Stimulated activated CD8-positive, alpha-beta memory T cell treated with anti-CD3 and anti-CD28 coated beads, Interleukin-12 subunit alpha, Interleukin-12 subunit beta, amount 100 ng/mL, for 24 hours (primary cell): ENCODE results near the gene SOCS3.
"Not testable (repeated sequence)": the region's sequence is repeated elsewhere in the genome, so short reads cannot be mapped to it uniquely, and the experiment has no call there.

ENCODE experiments used
- DNase-seq: peaks from one replicate; pipeline ENCODE4 v3.0.0-alpha.2; 2020; ENCODE audit errors: extremely low read depth

The SOCS3 gene

GRCh38 chr17:78329263-78330059, 30.4 kb downstream of the SOCS3 start:
- no peak for DNase-seq

GRCh38 chr17:78327880-78328279, 32.0 kb downstream of the SOCS3 start:
- no peak for DNase-seq

DNA sequence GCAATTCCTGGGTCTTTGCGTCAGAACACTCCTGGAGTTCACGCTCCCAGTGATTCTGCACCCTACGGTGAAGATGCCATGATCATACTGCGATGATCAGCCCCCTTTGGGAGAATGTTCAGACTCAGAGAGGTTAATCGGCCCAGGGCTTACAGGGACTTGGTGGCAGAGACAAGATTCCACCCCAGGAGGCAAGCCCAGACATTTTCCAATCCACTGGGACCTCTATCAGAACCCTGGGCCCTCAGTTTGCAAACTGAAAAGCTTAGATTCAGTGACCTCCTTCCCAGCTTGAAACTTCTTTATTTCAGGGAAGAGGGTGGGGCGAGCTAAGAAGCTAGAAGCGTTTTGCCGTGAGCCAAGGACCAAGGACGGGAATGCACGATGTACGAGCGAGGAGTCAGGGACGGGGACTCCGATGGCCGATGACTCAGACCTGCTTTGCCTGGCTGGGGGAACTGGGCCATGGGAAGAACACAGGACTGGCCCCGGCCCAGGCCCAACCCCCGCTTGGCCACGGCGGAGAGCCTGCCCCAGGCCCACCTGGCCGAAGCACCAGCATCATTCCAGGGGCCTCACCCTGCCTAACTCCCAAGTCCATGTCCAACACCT, 34.7 kb downstream of the SOCS3 start:
- DNase-seq = no peak

DNA sequence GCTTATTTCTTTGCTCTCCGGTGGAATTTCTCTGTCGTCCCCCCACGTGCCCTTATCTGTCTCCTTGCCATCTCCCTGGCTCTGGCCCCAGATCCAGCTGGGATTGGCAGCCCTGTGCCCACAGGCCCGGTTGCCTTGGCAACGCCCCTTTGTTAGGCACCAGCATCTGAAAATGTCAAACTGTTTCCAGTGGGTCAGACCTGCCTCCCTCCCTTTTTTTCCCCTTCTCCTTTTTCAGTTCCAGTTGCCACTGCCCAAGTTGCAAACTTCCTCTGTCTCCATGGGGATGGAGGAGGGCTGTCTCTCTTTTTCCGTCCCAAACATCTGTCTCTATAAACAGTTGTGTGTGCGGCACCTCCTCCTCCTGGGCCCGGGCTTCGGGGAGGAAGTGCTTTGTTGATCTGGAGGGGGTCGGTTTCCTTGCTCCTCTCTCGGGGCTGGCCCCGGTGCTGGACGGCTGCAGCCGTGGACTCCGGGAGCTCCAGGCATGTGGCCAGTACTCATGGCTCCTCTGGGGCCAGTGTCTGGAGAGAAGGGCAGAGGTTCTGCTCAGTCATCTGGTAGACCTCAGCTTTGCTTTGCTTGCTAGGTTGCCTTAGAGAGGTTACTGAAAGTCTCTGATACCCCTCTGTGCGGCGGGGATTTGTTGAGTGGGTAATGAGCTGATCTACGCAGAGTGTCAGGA, 35.3 kb downstream of the SOCS3 start:
- no peak for DNase-seq

- DNase-seq = no peak
Observed at GRCh38 chr17:78323826-78324390, 36.0 kb downstream of the SOCS3 start.

- no peak for DNase-seq
Observed at GRCh38 chr17:78322858-78323455, 36.9 kb downstream of the SOCS3 start.

GRCh38 chr17:78322327-78322857, 37.5 kb downstream of the SOCS3 start:
- no peak for DNase-seq

DNA sequence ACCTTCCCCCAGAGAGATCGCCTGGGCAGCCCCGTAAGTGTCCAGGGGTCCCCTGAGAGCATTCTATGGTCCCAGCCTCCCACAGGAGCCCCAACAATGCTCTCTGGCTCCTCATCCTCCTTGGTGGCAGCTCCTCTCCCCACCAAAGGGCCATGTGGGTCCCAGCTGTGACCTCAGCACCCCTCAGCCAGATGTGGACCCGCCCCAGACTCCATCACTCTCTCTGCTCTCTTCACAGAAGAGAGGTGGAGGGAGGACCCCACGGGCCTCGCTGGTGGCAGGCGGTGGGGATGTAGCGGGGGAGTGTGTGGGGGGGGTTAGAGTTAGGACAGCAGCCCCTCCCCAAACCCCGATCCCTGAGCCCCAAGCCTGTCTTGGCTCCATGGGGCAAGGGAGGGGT, 41.0 kb downstream of the SOCS3 start:
- DNase-seq = no peak

DNA sequence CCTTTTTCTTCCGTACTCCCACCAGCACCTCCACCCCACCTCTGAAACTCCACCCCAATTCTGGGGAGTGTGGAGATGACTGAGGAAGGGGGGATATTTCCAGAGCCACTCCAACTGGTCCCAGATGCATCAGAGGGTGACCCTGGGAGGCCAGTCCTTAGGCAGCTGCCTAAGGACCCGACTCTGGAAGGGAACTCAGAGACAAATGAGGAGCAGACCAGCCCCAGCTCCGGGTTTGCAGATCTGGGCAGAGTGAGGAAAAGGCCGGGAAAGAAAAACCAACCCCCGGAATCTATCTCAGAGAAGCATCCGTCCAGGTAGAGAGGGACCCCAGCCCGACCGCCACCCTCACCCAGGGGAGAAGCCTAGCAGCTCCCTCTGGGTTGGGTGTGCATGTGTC, 41.5 kb downstream of the SOCS3 start:
- DNase-seq = no peak

DNA sequence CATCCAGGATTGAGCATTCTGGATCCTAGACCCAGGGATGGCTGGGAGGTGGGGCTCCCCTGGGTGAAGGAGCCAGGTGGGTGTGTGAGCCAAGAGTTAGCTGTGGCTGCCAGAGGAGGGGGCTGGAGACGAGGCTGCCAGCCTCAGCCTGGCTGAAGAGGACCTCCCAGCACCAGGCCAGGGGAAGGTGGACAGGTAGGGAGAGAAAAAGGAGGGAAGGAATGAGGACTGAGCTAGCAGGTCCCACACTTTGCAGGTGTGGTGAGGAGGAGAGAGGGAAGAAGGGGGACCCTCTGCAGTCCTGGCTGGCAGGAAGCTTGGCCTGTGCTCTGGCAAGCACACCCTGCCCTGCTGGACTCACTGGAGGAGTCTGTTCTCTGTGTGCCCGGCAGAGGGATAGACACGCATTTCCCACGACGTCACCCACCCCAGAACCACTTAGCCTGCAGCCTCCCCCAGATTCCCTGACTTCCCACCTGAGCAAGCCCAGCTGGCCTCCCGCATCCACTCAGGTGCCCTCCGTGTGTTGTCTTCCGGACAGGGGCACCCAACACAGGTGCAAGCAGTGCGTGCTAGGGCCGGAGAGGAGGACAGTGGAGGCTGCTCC, 42.0 kb downstream of the SOCS3 start:
- DNase-seq = no peak

DNA sequence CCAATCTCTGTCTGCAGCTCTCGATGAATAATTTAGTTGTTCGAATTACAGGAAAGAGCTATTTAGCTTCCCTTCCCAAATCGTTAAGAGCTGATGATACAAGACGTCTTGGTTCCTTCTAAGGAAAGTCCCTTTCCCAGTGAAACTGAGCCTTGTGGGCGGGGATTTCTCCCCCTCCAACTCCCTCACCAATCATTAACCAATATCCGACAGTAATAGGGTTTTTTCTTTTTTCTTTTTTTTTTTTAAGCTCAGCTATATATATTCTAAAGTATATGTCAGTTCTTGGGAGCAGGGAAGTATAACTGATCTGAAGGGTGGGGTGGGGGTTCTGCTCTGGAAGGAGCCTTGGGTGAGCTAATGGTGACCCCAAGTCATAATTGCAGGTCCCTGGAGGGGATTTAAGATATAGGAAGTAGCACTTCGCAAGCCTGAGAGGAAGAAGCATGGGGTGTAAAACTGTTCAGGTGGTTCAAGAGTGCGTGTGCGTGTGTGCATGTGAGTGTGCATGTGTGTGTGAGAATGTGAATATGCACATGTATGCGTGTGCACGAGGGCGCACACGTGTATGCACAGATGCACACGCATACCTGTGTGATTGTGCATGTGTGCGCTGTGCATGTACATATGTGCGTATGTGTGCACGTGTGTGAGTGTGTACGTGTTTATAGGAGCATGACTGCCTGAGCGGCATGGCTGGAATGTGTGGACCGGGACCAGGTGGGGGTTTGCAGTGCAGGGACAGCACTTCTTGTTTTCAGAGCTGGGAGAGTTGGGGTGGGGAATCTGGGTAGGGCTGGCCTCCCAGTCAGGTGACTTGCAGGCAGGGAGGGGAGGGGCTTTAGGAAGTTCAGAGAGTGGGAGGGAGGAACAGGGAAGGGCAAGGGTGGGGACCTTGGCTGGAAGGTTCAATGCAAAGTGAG, 42.7 kb downstream of the SOCS3 start:
- no peak for DNase-seq

GRCh38 chr17:78316115-78316866, 43.6 kb downstream of the SOCS3 start:
- no peak for DNase-seq

DNA sequence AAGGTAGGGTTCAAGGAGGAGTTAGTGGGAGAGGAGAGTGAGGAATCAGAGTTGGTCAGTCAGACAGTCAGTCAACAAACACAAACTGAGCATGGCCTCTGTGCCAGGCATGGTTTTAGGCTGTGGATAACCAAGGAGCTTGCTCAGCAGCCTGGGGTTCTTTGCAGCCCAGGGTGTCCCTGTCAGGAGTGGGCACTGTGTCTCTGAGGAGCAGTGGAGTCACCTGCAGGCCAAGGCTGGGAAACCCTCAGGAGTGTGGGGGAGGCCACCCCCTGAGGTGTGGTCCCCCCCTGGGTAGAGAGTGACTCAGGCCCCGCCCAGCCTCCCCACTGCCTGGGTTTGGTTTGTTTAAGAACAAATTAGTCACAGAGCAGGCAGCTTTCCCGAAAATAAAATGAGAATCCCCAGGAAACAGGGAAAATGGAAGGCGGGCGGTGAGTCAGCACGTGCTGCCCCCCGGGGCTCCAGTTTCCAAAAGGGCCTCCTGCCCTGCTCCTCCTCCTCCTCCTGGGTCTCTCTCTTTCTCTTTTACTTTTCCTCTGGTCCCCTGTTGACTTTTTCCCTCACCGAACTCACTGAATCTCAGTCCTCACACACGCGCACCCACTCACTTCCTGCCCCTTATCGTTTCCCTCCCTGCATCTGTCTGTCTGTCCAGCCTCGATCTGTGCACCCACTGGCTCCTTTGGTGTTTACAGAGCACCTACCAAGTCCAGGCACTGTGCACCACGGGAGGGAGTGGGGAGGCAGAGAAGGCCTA, 44.3 kb downstream of the SOCS3 start:
- no peak for DNase-seq

DNA sequence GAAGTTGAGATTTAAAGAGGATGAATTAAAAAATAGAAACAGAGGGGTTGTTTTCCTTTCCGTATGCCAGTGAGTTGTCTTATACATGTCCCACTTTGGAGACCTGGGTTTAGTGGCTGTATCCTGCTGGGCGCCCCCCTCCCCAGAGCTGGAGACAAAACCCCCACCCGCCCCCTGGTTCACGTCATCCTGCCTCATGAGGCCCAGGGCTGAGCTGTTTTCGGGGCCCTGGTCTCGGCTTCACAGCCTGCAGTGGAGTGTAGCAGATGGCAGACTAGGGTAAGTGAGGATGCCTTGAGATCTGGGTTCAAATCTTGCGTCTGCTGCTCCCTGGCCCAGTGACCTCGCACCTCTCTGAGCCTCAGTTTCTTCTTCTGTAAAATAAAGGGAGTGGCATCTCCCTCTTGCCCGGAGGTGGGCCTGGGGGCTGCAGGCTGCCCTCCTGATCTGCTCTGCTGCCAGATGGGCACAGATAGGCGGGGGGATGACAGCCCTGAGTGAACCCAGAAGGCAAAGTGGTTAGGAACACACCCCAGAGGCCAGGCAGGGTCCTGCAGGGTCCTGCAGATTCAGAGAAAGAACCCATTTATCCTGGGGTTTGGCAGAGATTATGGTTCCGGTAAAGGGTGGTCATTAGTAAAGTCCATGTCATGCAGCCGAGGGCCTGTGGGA, 45.1 kb downstream of the SOCS3 start:
- DNase-seq = no peak

DNA sequence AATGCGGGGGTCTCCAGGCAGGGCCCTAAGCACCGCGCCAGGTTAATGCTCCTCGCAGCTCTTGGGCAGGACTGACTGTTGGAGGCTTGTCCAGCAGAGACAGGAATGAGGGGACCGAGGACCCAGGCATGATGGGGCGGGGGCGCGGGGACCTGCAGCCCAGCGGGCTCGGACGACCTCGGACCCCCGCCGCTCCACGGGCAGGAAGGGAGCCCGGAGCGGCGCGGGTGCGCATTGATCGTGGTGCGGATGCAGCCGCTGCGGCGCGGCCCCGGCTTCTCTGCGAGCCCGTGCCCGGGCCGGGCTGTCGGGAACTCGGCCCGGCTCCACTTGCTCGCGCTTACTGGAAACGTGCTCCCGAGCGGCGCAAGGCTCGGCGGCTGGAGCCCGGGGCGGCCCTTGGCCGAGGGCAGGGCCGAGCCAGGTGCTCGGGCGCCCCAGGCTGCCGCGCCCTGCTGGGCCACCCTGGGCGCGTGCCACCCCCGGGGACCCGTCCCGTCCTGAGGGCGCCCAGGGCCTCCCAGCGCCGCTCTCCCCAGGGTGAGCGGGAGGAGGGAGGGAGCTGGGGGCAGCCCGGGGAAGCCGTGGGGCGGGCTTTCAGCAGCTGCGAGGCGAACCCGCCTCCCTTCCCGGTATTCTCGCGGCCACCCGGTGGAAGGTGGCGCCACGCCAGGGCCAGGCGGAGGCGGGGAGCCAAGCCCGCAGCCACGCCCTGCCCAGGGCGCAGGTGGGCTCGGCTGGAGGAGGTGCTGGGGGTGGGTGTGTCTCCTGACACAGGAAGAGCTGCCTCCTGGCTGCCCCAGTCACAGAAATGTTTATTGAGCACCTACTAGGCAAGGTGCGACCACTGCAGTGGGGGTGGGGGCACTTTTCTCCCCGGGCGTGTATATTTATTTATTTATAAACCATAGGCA, 45.9 kb downstream of the SOCS3 start:
- DNase-seq = peak; percentile 15

GRCh38 chr17:78309659-78310255, 50.1 kb downstream of the SOCS3 start:
- not testable (repeated sequence) for DNase-seq
